DMS53 treated with DMSO at 0.1 percent for 48 hours (cell line): ENCODE results near the gene RIPOR3.
"Not testable (repeated sequence)": the region's sequence is repeated elsewhere in the genome, so short reads cannot be mapped to it uniquely, and the experiment has no call there.

Experiments used
- DNase-seq: peaks from one replicate; lab custom pipeline; 2025; ENCODE audit not compliant: unreplicated experiment; lab: John Stamatoyannopoulos, UW

RIPOR3 gene

GRCh38 chr20:50682065-50682464, 9.3 kb downstream of the RIPOR3 start:
- DNase-seq: no peak

DNA sequence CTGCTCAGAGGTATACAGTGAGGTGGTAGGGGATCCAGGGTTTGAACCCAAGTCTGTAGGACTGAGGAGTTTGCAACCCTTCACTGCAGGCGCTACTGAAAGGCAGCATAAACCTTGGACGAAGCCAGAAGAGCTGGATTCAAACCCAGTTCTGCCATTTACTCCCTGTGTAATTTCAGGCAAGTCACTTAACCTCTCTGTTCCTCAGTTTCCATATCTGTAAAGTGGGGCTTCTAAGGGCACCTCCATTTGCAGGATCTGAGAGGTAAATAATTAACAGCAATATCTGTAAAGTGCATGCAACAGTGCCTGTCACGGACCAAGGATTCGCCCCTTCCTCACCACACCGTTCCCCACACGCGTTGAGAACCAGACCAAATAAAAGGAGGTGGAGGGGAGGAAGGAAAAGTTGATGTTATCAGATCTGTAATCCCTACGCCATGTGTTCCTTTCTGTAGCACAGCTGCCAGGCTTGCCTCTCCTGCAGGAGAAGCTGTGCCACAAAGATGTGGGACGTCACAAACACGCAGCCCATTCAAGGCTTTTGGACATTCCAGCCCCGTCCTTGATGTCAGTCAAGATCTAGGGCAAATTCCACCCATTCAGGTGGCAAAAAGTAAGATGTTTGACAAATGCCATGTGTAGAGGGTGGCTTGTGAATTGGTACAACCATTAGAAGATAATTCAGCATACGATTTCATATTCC, 9.8 kb downstream of the RIPOR3 start:
- no peak for DNase-seq

- no peak for DNase-seq
These were observed 11.0 kb downstream of the RIPOR3 start for GRCh38 chr20:50680105-50680960.

DNA sequence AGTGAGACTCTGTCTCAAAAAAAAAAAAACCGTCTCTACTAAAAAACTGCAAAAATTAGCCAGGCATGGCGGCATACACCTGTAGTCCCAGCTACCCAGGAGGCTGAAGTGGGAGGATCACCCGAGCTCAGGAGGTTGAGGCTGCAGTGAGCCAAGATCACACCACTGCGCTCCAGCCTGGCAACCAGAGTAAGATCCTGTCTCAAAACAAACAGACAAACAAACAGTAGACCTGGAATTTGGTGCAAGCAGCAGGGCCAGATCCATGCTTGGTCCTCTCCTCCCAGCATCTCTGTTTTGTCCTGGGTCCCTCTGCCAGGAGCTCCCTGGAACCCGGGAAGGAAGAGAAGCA, 11.6 kb downstream of the RIPOR3 start:
- no peak for DNase-seq

DNA sequence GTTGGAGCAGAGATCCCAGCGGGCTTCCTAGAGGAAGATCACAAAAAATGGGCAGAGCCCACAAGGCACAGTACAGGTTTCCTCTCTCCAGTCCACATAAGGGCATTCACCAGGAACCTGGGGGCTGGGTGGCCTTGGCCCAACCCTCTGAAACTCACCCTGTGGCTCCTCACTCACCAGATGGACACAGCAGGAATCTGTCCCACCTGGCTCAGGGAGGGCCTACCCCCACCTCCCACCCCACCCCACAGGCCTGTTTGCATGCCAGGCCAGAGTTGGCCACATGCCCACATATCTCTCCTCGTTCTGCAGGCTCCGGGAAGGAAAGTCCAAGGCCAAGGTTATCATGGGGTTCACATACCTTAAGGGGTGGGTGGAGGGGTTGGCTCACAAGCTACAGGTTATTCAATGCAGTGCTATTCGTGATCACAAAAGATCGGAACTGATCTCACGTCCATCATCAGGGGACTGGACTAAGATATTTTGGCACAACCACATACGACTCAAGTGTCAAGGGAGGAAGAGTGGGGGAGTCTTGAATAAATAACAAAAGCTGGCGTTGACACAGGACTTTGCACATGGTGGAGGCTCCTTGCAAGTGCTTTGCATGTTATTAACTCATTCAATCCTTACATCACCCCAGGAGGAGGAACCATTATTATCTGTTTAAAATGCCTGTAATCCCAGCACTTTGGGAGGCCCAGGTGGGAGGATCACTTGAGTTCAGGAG, 13.0 kb downstream of the RIPOR3 start:
- no peak for DNase-seq

DNA sequence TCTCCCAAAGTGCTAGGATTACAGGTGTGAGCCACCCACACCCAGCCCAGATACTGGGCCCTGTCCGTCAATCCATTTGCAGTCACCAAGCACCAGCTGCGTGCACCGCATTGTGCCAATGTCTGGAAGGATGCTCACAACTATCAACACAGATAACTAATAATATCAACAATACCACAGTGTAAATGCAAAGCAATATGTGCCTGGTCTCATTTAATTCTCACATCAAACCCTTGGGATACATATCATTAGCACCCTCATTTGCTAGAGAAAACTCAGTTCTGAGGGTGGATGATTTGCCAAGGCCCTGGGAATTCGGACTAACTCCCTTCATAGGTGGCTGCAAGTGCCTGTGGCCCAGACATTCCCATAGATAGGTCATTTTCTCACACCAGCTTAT, 14.5 kb downstream of the RIPOR3 start:
- no peak for DNase-seq

GRCh38 chr20:50676377-50676731, 15.0 kb downstream of the RIPOR3 start:
- DNase-seq: not testable (repeated sequence)

DNA sequence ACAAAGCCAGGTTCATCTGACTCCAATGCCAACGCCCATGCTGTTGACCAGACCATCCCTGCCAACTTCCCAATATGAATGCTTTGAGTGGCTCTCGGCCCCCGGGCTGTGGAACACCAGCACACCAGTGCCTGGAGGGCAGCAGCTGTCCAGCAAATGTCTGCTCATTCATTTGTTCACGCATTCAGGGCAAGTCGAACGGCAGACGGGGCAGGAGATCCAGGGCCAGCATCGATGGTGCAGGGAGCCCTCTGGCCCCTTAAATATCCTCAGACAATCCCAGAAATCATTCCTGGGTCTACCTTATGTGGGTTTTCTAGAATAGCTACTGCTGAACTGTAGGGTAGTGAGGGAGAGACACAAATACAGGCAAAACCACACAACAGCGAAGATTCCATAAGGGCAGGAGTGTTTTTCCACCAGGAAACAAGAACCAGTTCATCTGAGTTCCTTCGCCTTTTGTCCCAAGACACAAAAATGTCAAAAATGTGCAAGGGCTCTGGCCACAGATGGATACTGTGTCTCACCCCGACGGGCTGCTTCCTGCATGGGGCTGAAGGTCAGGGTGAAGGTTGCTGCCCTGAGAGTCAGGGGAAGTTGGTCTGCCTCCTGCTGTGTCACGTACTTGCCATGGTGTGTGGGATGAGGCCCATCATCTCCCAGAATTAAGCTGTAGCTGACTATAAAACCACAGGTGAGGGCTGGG, 15.5 kb downstream of the RIPOR3 start:
- no peak for DNase-seq

- DNase-seq: no peak
These were observed 17.1 kb downstream of the RIPOR3 start for GRCh38 chr20:50674138-50674825.

DNA sequence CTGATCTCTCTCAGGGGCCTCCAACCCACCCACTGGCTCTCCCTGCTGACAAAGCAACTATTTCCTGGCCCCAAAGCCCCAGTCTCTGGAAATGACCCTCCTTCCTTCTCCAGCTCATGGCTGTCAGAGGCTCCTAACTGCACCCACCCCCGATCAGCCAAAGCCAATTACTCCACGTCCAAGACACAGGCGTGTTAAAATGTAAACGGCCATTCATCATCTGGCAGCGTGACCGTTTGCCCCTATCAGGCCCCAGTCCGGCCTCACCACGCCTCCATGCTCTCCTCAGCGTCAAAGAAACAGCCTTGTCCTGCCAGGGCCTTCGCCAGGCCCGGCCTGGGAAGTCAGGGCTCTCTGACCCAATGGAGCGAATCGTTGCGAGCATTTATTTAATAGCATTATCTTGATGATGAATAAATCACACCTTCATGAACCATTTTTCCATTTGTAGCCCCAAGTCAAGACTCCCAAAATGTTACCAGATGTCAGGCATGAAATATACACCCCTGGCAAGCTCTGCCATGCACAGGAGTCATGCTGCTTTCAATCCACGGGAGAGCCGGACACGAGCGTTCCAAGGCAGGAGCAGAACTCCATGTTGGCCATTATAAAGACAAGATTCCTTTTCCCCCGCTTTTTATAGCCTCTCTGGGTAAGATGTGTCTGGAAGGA, 17.7 kb downstream of the RIPOR3 start:
- no peak for DNase-seq

- no peak for DNase-seq
These were observed 18.2 kb downstream of the RIPOR3 start for GRCh38 chr20:50673146-50673465.

- no peak for DNase-seq
These were observed 18.8 kb downstream of the RIPOR3 start for GRCh38 chr20:50672400-50673145.

DNA sequence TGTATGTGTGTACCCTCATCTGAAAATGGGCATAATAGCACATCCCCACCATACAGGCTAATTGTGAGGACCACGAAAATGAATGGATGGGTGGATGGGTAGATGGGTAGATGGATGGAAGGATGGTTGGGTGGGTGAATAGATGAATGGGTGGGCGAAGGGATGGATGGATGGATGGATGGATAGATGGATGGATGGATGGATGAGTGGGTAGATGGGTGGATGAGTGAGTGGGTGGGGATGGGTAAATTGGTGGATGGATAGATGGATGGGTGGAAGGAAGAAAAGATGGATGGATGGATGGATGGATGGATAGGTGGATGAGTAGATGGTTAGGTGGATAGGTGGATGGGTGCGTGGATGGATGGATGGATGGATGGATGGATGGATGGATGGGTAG, 19.7 kb downstream of the RIPOR3 start:
- DNase-seq: no peak

- not testable (repeated sequence) for DNase-seq
These were observed 20.3 kb downstream of the RIPOR3 start for GRCh38 chr20:50671010-50671409.

DNA sequence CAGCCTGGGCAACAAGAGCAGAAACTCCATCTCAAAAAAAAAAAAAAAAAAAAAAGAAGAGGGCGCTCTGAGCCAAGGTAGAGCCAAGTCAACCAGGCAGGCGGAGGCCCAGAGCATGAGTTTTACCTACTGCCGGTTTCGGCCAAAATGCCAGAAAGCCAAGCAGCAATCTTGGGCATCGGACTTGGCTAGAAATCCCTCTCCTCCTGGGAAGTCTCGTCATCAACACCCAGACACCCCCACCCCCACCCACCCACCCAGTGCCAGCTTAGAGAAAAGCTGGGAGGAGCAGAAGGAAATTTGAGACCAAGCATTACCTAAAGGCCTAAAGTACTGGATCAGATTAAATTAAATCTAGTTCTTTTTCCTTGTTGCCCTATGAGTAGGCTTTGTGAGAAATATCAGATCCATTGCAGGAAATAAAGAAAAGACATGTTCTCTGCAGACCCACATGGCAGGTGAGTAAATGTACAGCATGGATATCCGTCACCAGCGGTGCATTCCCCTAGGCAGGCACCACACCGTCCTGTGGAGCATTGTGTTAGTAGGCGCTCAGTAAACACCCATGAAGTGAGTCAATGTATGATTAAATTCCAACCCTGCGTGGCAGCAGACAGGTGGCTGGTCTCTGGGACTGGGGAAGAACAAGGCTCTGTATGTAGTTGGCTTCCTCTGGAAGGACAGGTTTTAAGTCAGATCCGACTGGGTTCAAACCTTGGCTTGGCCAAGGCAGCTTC, 21.0 kb downstream of the RIPOR3 start:
- peak; percentile 85 for DNase-seq

DNA sequence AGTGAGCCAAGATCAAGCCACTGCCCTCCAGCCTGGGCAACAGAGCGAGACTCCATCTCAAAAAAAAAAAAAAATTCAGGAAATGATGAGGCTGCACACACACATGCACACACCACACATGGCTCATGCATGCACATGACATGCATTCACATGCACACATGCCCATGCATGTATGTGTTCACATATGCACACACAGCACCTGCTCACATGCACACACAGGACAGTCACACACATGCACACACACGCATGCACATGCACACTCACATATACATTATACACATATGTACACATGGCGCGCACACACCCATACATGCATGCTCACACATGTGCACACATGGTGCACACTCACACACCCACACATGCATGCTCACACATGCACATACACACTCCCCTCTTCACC, 22.5 kb downstream of the RIPOR3 start:
- no peak for DNase-seq

DNA sequence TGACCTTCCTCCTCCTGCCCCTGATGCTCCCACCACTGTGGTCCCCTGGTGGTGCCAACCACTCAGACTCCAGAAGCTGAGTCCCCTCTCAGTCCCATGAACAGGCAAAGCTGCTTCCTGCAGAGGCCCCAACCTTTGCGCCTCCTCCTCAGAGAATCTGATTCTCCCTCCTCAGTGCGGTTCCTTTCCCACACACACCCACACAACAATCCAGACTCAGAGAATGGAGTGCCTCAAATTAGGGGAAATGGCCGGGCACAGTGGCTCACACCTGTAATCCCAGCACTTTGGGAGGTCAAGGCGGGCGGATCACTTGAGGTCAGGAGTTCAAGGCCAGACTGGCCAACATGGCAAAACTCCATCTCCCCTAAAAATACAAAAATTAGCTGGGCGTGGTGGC, 23.0 kb downstream of the RIPOR3 start:
- no peak for DNase-seq

GRCh38 chr20:50666709-50667298, 24.5 kb downstream of the RIPOR3 start:
- DNase-seq: no peak

GRCh38 chr20:50664254-50664653, 27.1 kb downstream of the RIPOR3 start:
- no peak for DNase-seq
